Stimulated activated CD4-positive, alpha-beta T cell treated with anti-CD3 and anti-CD28 coated beads, Interleukin-2, amount 100 ng/mL, for 4 hours (primary cell): ENCODE measurements around the gene CRMP1.

ENCODE experiments used
- DNase-seq: peaks from one replicate; pipeline ENCODE4 v3.0.0-alpha.2; 2020; ENCODE audit warnings: low read depth

The CRMP1 gene

GRCh38 chr4:5893004-5893580 is at the start of gene CRMP1:
TSS of gene CRMP1 (minus strand) at chr4:5893086. CDS start at chr4:5892969, 117 bp downstream.
- DNase-seq, result no peak

DNA sequence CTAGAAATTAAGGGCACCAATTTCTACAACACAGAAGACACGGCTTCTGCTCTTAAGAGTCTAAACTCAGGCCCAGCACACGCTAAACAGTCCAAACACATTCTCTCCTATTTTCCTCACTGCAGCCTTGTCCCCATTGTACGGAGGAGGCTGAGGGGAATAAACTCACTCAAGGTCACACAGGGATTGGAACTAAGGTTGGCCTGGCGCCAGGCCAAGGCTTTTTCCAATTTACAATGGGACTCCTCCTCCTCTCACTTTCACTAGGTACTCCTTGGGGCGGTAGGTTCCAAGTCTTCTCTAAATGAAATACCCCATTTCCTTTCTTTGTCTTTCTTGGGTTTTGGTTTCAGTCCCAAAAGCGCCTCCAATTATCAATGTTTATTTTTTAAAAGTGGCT is 48.7 kb upstream of the CRMP1 start:
- no peak for DNase-seq

GRCh38 chr4:5940470-5941203 is 47.8 kb upstream of the CRMP1 start:
- no peak for DNase-seq

GRCh38 chr4:5933996-5934831 is 41.3 kb upstream of the CRMP1 start:
- no peak for DNase-seq

- no peak for DNase-seq
Measured at GRCh38 chr4:5933116-5933515, 40.2 kb upstream of the CRMP1 start.

DNA sequence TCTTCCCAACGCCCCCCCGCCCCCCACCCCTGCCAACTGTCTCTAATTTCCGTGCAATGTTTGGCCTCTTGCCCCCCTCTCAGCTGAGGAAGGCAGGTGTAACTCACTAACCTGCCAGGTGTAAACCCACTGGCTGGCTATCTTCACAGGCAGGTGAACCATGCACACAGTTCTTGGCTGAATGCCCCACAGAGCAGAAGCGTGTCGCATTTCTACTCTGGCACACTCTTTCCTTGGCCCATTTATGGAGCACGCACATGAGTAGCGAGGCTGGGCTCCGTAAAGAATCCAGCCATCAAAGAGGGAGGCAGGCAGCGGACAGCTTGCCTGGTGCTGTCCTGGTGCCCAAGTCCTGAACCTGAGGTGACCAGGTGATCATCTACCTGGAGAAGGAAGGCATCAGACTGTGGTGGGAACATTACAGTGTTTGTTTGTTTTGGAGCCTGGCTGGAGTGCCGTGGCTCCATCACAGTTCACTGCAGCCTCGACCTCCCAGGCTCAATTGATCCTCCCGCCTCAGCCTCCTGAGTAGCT is 39.2 kb upstream of the CRMP1 start:
- DNase-seq, result no peak

DNA sequence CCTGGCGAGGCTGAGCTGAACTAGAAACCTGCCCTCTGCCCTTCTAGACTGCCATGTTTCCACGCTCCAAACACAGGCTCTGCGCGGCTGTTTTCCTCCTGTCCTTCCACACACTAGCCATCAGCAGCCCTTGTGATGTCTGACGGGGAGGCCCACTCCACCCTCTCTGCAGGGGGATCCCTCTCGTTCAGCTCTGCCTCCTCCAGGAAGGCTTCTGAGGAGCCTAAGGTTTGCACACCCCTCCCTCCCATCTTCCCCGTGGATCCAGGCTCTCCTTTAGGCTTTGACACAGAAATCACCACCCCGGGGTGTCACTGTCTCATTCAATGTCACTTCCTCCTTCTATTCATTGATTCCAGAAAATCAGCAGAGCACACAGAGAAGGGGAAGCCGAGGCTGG is 38.6 kb upstream of the CRMP1 start:
- no peak for DNase-seq

- no peak for DNase-seq
Measured at GRCh38 chr4:5930876-5931275, 38.0 kb upstream of the CRMP1 start.

DNA sequence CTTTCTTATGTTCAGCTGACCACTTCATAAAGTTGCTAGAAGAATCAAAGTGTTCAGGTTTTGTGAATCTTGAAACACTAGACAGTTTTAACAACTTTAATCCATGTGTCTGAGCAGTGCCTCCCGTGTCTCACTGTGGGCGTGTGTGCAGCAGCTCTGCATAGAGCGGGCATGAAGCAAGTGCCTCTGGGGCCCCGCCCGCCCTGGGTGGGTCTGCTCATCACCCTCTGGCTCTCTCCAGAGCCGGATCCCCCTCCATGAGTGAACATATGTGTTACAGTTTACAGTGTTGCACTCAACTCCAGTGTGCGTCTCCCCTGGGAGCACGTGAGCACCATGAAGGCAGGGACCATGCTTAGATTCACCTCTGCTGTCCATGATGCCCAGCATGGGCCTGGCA is 37.6 kb upstream of the CRMP1 start:
- no peak for DNase-seq

GRCh38 chr4:5928844-5929420 is 36.0 kb upstream of the CRMP1 start:
- DNase-seq, result no peak

DNA sequence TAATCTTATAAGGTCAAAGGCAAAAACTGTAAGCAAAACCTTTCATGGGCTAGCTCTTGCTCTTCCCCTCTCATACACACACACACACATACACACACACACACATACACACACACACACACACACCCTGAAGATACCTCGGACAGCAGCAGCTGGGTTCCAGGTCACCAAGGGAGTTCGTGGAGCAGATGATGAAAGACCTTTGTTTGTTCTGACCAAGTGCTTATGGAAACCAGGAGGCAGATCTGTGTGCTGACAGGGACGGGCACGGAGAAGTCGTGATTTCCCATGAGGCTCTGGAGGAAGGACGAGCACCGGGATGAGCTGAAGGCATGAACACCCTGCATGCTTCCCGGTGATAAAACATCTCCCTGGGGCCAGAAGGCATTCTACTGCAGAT is 35.4 kb upstream of the CRMP1 start:
- no peak for DNase-seq

DNA sequence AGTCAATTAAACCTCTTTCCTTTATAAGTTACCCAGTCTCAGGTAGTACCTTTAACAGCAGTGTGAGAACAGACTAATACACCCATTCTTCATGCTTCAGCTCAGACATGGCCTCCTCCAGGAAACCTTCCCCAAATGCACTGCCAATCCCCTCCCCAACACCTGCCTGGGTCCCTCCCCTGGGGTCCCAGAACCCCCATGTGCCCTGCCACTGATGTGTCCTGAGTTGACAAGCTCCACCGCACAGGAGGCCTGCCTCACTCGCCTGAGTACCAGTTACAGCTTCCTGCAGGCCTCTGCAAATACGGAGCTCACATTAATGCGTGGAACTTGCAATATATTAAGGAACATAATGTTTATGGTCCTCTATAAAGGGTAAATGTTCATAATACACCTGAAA is 34.9 kb upstream of the CRMP1 start:
- no peak for DNase-seq

DNA sequence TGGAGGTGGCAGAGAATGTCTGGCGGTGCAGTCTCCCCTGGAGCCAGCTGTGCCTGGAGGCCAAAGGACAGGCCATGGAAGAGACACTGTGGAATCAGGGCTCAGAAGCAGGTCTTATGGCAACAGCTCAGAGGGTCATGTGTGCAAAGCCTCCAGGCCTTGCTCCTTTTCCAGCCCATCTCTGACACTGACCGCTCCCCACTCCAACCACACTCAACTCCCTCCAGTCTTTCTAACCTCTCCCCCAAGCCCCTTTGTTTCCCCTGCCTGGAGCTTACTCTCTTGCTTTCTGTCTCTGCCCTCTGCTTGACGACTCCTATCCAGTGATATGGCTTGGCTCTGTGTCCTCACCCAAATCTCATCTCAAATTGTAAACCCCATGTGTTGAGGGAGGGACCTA is 34.2 kb upstream of the CRMP1 start:
- DNase-seq, result no peak

GRCh38 chr4:5926598-5926997 is 33.7 kb upstream of the CRMP1 start:
- no peak for DNase-seq

DNA sequence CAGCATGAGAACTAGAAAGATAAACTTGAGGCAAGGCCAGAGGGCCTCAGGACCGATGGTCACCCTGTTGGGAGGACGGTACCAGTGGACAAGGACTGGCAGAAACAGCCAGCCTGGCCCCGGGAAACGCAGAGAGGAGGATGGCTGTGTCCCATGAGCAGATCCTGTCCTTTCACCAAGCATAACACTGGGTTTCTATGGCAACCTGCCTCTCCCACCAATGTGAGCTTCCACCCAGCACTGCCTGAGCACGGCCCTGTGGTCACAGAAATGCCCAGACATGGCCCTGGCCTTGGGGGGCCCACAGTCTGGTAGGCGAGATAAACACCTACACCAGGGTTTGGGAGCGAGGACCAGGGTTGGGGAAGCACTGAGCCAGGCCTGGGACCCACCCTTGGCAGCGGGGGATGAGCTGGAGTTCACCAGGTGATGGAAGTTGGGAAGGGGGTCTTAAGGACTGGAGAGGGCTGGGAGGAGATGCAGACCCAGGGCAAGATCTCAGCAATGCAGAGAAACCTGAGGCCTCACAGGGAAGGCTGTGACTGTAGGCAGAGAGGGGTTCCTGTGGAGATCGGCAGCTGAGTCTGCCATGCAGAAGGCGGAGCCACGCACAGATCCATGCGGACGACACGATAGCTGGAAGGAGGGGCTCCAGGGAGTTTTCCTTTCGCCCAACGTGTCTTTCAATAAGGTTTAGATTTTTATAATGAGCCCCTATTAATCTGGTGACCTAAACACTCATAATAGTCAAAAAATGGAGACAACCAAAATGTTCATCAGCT is 32.7 kb upstream of the CRMP1 start:
- DNase-seq, result no peak

- no peak for DNase-seq
Measured at GRCh38 chr4:5924461-5925125, 31.7 kb upstream of the CRMP1 start.

DNA sequence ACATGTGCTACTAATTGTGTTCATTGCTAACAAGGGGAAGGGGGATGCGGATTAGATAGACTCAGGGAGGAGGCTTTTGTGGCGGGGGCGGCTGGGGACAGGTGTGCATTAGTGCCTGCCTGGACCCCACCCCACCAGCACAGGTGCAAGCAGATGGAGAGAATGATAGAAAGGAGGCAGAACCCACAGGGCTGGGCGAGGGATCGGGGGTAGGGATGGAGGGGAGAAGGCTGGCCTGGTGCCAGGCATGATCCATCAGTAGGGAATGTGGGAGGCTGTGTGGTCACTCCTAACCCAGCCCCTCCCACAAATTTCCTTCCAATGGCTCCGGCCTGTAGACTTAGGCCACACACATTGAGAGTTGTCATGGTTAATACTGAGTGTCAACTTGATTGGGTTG is 30.5 kb upstream of the CRMP1 start:
- DNase-seq, result no peak

GRCh38 chr4:5922556-5922955 is 29.7 kb upstream of the CRMP1 start:
- DNase-seq, result no peak

GRCh38 chr4:5921981-5922380 is 29.1 kb upstream of the CRMP1 start:
- no peak for DNase-seq

DNA sequence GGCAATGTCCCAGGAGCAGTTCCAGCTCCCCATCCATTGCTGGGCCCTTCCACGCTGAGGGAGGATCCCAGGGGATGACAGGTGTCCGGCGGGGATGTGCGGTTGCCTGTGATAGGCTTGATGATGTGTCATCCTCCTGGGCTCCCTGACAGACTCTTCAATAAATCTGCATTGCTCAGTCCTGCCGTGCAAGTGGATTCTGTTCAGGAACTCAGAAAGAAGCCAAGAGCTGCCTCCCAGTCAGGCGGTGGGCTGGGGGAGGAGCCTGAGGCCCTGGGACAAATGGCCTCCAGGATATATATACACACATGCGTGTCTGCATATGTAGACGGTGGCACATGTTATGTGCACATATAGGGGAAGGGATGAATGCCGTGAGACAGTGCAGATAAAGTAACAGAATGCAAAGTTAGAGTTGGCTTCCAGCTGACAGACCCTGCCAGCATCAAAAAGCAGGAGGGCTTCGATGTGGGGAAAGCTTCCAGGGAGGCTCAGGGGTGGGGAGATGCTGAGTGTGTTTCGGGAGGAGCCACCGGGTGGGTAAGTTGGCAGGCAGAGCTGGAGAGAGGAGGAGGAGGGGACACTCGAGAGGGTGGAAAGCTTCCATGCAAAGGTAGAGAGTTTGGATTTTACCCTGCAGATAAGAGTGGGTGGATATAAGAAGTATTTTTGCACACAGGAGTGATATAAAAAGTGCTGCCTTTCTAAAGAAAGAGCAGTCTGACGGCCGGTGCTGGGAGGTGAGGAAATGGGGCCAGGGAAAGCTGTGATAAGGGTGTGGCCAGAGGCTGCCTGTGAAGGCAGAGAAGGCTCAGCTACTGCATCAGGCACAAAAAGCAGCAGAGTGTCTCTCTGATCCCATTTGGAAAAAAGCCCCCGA is 28.5 kb upstream of the CRMP1 start:
- DNase-seq, result no peak
